HG03342 (cell line): ENCODE measurements around the gene HNRNPUL2.

Source experiments
- ATAC-seq: cut with Tn5 transposase; IDR thresholded peaks from one replicate; pipeline ENCODE4 v1.9.1; 2021; ENCODE audit warnings: mild to moderate bottlenecking, moderate library complexity; ENCODE audit not compliant: unreplicated experiment

Gene HNRNPUL2

GRCh38 chr11:62671608-62672389 is 55.5 kb downstream of the HNRNPUL2 start, which contains the start of the genes LBHD1 and UQCC3:
Gene LBHD1, minus strand, starts transcription at chr11:62672267. Its CDS starts 2,236 bp downstream, at chr11:62670031.
Gene UQCC3, plus strand, starts transcription at chr11:62671673. Its CDS starts 73 bp downstream, at chr11:62671746.
- ATAC-seq: peak; percentile 52

GRCh38 chr11:62671236-62671607 is 56.0 kb downstream of the HNRNPUL2 start:
- ATAC-seq: no peak

- ATAC-seq: no peak
Measured at GRCh38 chr11:62669420-62670161, 57.7 kb downstream of the HNRNPUL2 start.

GRCh38 chr11:62667460-62667859 is 59.8 kb downstream of the HNRNPUL2 start:
- no peak for ATAC-seq

GRCh38 chr11:62666259-62666926 is 60.9 kb downstream of the HNRNPUL2 start:
- no peak for ATAC-seq

- ATAC-seq: peak; percentile 13
Measured at GRCh38 chr11:62665599-62666258, 61.5 kb downstream of the HNRNPUL2 start.

- ATAC-seq: peak; percentile 79
Measured at GRCh38 chr11:62665075-62665598, 62.1 kb downstream of the HNRNPUL2 start, which contains the start of the genes C11orf98 and CSKMT. Gene C11orf98, minus strand, starts transcription at chr11:62665210. Its CDS starts 41 bp downstream, at chr11:62665169. Gene CSKMT, plus strand, starts transcription at chr11:62665312. Its CDS starts 568 bp downstream, at chr11:62665880.

GRCh38 chr11:62664405-62665074 is 62.7 kb downstream of the HNRNPUL2 start:
- ATAC-seq: peak; percentile 24
